GM18867 (cell line): ENCODE data around the gene NELL1.
"Not testable (repeated sequence)": the region's sequence is repeated elsewhere in the genome, so short reads cannot be mapped to it uniquely, and the experiment has no call there.

Source experiments
- ATAC-seq: cut with Tn5 transposase; IDR thresholded peaks from one replicate; pipeline ENCODE4 v1.9.1; 2021; ENCODE audit warnings: mild to moderate bottlenecking, moderate library complexity; ENCODE audit not compliant: unreplicated experiment

The NELL1 gene

DNA sequence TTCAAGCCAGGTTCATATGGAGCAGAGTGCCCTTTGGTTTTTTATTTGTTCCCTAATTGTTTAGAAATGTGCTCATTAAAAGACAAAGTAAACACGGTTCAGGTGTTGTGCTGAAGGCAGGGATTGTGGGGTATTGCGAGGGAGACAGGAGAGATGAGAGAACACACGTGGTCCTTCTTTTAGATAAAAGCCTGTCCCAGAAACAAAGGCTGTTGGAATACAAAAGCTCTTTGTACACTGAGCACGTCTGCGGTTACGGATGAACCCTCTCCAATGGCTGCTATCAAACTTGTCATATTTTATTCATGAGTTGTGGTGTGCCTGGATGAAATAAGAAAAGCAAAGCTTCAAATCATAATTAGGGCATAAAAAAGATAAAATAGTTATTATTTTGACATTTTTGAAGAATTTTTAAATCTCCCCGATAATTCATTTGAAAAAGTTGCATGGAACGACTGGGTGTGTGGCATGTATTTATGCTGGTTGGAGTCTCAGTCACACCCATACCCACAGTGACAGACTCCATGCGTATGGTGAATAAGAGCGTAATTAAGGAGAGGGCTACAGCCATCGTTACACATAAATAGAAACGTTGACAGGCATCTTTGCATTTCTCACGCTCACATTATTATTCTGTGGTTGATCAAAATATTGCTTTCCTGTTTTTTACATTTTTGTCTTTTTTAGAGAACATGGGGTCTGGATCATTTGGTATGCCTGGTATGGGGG is 92.9 kb downstream of the NELL1 start:
- no peak for ATAC-seq

DNA sequence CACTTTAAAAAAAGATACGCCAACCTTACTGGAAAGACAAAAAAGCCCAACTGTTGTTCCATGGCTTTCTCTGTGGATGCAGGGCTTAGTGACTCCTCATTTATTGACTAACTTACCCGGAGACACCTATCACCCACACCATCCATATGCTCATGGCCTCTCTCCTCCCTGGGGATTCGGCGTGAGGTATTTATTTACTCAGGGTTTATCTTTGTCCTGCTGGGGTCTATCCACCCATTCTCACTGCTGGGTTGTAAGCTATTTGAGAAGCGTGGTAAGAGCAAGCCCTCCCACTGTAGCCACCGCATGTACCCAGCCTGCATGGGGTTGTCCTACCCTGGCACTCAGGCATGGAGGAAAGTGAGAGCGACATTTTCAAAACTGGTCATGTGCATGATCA is 93.6 kb downstream of the NELL1 start:
- ATAC-seq = no peak

DNA sequence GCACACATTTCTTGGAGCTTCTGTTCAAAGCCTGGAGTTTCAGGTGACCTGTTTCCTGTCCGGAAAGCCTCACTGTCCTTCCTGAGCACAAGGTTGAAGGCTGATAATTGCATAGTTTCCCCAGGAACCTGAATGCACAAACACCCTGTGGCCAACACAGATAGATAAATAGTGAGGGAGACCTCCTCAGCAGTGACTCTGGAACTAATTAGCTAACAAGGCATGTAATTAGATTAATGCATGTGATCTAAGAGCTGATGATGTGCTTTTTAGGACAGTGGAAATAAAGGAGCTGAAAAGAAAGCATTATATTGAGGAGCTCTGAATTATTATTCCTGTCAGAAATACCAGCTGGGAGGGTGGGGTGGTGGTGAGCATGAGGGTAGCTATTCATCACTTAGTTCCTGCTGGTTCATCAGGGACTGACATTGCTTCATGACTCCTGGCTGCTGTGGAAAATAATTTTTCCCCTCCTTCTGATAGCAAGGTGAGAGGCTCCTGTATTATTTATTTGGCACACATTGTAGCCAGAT is 101.1 kb downstream of the NELL1 start:
- no peak for ATAC-seq

DNA sequence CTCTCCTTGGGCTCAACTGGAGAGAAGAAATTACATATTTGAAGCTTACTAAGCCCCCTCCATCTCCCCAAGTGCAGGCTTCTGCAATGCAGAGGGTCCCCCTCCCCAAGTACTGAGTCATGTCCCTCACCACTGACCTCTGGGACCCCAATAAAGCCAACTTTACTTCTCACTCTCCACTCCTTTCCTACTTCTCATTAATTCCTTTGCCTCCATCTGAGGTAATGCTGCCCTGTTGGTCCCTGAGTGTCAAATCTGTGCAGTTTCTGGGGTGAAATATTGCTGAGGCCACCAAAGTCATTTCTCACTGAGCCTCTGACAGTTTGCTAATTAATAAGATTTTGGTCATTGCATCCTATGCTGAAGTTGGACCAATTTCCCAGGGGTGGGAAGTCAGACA is 101.6 kb downstream of the NELL1 start:
- ATAC-seq = no peak

DNA sequence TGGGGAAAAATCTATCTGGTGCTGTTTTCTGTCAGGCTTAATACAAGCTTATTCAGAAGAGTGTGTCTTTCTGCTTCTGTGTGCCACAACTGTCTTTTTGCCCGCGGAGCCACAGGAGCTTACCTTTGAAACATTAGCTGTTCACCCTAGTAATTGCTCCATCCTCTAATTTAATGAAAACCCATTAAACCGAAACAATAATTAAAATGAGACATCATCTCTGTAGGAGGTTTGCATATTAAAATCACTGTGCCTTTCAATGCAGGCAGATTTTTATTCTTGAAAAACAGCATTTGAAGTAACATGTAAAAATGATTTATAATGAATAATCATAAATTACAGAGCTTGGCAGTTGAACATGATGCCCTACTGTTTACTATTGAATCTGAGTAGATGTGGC is 102.3 kb downstream of the NELL1 start:
- no peak for ATAC-seq

DNA sequence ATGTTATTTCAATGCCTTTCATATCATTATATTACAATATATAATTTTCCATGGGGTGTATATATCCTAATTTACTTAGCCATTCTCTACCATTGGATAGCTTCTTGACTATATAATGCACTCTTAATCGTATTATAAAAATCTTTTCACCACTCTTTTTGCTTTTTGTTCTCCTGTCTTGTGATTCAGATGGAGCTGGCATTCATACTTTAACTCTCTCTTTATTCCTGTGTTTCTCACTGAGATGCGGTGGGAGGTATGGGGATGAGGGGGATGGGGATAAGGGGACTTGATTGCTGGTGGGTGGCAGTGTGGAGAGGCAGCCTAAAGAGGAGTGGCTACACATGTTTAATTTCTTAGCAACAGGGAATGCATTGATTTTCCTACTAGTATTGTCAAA is 105.9 kb downstream of the NELL1 start:
- no peak for ATAC-seq

DNA sequence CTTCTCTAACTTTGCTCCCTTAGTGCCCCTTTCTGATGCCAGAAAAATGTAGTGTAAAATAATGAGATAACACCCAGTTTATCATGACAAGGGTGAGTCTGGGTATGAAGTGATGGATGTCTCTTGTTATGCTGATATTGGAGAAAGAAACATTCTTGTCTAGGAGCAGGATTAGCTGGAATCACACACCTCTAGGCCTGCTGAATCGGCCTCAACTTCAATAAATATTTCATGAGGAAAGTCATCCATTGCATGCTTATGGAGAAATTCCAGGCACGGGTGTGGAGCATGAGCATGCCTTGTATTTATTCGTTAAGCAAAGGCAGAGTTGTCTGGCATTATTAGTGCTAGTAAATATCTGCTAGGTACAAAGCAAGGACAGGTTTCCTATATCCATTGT is 113.4 kb downstream of the NELL1 start:
- ATAC-seq = no peak

DNA sequence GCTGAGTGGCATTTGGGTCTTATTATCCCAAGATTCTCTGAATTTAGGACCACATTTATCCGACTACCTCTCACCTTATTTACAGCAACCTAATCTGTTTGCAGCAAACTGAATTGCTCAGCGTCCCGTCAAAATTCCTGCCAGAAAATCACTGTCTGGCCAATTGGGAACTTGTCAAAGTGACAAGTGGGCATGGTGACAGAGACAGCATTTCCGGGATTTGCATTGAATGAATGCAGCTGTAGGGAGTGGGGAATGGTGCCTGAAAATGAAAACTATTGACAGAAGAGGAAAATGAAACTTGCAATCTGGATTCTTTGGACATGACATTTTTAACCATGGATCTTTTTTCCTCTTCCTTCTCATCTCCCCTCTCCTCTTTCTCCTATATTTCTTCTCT is 113.8 kb downstream of the NELL1 start:
- no peak for ATAC-seq

DNA sequence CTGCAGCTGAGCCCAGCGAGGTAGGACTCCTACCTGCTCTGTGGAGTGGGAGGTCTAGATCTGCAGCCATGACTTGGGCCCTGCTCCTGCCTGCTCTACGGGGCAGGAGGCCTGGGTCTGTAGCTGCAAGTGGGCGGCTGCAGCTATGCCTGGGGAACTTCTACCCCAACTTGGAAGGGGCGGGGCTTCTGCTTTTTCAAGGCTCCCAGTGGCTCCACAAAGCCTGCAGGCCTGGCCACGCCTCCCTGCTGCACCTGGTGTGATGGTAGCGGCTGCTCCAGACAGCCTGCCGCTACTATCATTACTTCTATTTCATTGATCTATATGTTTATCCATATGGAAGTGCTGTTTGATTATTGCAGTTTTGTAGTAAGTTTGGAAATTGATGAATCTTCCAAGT is 121.2 kb downstream of the NELL1 start:
- no peak for ATAC-seq

DNA sequence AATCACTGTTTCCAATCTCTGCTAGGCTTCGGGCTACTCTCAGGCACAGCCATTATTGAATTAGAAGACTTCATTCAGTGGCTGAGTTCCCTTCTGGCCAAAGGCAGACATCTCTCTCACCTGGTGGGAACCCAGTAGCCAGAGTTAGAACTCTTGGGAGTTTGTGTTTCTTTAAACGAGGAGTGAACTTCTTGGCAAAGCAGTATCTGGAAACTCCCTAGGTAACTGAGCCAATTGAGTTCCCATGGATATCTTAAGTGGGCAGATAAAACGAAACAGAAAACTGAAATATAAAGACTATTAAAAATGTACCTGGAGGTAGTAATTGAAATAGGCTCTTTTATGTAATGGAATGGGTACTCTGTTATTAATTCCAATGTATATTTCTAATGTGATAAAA is 125.6 kb downstream of the NELL1 start:
- no peak for ATAC-seq

DNA sequence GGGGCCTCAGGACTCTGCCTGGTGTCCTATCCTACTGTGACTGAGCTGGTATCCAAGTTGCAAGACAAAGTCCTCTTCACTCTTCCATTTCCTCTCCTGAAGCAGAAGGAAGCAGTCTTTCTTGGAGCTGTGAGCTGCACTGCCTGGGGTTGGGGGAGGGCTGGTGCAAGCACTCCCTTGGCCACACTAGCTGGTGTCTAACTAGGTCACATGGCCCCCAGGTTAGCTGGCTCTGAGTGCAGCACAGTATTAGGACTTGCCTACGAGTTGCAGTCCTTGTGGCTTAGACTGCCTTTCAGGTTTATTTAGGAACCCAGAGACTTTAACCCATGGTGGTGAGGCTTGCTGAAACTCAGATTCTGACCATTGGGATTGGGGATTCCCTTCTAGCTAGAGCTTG is 138.9 kb downstream of the NELL1 start:
- ATAC-seq = no peak

DNA sequence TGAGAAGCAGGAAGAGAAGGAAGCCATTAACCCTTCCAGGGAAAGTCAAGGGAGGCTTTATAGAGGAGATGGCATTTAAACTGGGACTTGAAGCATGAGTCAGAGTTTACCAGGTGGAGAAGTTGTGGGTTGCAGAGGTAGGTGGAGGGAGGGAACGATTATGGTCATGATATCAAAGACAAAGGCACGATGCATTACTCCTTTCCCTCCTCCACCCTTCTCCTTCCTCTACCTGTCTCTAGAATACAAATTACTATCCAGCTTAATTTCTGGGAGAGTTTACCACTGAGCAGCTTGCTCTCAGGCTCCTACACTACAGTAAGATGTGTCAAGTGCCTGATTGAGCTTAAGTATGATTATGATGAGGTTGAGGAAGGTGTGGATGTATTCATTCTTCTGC is 151.7 kb downstream of the NELL1 start:
- ATAC-seq = no peak

DNA sequence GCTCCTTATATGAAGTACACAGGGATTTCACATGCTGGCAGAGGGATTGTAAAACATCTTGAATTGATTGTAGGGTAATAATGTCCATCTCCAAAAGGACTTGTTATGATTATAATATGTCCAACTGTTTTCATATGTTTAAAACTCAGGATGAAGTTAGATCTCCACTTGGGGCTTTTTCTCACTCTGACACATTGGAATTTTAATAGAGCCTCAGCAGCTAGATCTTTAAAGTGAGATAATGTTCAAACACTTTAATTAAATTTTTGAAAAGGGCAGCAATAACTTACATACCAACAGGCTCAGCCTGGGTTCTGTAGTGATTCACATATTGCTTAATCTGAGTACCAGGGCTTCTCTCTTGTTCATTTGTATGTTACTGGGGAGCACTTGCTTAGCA is 152.1 kb downstream of the NELL1 start:
- no peak for ATAC-seq

DNA sequence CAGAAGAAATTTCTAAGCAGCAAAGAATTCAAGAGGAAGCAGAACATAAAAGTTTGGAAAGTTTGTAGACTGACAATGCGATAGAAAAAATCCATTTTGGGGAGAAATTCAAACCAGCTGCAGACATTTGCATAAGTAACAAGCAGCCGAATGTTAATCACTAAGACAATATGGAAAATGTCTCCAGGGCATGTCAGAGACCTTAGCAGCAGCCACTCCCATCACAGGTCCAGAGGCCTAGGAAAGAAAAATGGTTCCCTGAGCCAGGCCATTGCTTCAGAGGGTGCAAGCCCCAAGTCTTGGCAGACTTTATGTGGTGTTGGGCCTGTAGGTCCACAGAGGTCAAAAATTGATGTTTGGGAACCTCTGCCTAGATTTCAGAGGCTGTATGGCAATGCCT is 155.4 kb downstream of the NELL1 start:
- ATAC-seq = no peak

DNA sequence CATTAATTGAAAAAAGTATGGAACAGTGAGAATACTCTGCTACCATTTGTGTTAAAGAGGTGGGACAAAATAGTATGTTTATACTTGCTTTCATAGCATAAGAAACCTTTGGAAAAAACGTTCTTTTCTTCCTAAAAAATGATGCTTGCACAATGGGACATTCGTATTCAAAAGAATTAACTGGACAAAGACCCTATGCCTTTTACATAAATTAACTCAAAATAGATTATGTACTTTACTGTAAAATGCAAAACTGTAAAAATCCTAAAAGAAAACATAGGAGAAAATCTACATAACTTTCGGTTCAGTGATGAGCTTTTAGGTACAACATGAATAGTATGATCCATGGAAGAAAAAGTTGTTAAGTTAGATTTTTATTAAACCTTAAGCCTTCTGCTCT is 166.2 kb downstream of the NELL1 start:
- ATAC-seq = no peak

DNA sequence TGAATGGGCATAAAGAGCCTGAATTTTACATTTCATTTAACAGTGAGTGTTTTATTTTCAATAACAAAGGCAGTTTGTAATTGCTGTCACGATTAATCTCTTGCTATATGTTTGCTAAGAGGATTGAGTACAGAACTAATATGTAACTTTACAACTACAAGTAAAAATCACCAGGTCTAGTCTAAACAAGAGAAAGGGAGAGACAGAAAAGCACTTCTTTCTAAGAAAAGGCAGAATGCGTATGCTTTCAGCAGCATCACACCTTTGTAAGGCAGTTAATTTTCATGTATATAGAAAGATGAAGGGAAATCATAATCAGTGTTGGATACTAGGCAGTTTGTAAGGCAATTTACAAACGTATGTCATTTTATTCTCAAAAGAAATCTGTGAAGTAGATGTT is 169.8 kb downstream of the NELL1 start:
- no peak for ATAC-seq

DNA sequence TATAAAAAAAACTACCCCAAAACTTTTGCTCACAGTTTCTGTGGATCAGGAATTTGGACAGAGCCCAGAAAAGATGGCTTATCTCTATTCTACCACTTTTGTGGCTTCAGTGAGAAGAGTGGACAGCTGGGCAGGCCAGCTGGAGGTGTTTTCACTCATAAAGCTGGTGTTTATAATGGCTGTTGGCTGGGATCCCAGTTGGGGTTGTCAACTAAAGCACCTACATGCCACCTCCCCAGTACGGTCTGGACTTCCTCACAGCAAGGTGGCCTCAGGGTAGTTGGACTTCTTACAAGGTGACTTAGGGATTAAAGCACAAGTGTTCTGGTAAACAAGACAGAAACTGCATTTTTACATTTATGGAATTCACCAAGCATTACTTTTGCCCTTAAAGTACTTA is 171.0 kb downstream of the NELL1 start:
- ATAC-seq = no peak

DNA sequence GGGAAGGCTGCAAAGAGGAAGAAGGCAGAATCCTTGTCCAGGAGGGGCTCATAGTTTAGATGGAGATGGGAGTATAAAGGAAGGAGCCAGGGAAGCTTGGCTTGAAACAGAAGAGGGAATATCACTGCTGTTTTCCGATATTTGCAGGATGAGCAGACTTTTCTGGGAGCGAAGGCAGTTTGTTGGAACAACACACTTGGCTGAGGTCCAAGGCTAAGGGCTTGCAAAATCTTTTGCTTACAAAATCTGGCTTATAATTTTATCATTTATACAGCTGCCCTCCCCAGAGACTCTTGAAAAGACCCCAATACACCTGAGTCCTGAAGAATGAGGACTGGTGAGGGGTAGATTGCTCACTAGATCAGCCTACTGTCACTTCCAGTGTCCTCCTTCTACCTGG is 174.8 kb downstream of the NELL1 start:
- ATAC-seq = no peak

DNA sequence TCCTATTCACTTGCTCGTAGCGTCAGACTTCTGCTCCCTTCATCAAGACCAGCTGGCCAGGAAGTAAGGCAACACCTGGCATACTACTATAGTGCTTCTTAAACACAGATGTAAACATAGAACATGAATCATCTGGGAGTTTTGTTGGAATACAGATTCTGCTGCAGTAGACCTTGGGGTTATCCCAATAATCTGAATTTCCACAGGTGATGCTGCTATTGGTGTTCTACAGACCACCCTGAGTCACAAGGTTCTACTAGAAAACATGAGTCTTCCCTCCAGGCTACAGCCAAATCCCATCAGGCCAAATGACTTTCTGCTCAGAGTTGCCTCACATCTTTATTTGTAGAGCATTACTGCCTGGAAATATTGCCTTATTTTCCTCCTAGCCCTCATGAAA is 175.2 kb downstream of the NELL1 start:
- no peak for ATAC-seq

DNA sequence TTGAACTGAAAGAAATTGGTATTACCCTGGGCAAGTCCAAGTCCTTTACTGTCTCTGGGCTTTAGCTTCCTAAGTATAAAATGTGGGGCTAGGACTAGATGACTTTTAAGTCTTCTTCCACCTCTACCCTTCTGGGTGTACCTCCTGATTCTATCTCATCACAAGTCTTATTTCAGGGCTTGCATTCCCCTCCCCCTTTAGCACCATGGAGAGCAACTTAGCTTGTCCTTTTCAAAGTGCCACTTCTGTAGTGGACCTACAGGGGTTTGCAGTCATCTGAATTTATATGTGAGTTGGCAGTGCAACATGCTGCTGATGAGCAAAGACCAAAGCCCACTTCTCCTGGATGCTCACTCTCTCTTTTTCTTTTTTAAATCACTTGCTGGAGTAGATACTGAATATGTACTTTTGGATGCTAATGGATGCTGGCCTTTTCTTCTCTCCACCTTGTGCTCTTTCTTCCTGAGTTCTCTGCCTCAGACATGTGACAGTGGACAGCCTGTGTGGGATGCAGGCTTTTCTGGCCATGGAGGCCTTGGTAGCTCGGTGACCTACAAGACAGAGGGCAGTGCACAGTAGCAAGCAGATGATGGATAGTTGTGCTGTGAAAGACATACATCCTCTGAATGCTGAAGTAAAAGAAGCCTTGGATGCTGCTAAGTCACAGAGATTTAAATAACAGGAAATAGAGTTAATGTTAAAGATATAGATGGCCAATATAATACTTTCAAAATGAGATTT is 185.0 kb downstream of the NELL1 start:
- no peak for ATAC-seq

DNA sequence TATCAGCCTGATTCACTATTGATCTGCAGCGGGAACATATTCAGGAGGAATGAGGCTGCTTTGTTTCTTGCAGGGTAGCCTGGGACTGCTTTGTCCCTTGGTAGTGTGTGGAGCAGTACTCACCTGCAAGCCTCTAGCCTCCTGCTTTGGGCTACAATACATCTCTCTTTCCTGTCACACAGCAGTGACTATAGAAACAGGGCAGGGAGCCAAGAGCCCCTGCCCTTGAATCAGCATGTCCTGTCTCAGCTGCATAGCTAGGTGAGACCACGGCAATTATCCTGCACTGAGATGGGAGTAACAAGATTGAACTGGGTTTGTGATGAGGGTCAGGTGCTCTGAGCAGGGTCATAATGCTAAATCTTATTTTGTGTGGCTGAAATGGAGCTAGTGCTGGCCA is 191.9 kb downstream of the NELL1 start:
- ATAC-seq = no peak

DNA sequence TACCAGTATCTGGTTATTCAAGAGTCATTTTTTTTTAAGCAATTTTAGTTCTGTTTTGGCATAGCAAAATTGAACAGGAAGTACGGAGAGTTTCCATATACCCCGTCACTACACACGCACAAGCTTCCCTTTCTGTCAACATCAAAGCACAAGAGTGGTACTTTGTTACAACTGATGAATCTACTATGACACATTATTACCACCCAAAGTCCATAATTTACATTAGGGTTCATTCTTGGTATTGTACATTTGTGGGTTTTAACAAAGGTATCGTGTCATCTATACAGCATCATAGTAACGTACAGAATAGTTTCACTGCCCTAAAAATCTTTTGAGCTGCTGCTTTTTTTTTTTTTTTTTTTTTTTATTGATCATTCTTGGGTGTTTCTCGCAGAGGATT is 192.9 kb downstream of the NELL1 start:
- ATAC-seq = not testable (repeated sequence)

DNA sequence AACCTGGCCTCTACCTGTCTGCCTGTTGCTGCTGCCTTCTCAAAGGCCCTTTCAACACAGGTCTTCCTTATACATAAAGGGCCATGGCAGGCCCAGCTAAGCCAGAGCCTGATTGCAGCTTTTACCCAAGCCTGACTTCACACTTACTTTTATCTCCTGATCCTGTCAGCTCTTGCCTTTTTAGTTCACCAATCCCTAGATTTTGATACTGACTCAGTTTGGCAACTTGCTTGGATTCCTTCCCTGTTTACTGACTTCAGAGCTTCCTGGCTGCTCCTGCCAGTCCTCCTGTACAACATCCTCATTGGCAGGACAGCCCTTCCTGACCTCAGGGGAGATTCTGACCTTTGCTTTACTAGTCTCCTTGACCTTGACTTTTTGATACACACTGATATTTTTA is 195.2 kb downstream of the NELL1 start:
- no peak for ATAC-seq
